Measurements from ENCODE around the gene CPLANE1. TPM values are rescaled to one million over a fixed set of nuclear protein-coding genes. Genes with fewer than 3 reads are reported as not detected.
"Not testable (repeated sequence)": the region's sequence is repeated elsewhere in the genome, so short reads cannot be mapped to it uniquely, and the experiment has no call there.

The CPLANE1 gene
- total RNA-seq: 10 to 100 TPM; 21.1 to 39.2 TPM

- H3K4me3 ChIP-seq: peak within 1 kb of the TSS; percentile 77 to 80
- intact Hi-C loops (cut with DNase I): no loop called here
- DNase-seq (peak; percentile 77 to 85 (median 80)), ATAC-seq (peak; percentile 94)
- H3K27me3 ChIP-seq: no peaks in the 10 kb centered on the region
- TF ChIP-seq POLR2A (IDR thresholded peaks at IDR 0.05): peak; percentile 85 to 91 (median 87)
- peak in 2 of 7 experiments; percentile 16 to 26 for TF ChIP-seq CTCF (IDR thresholded peaks at IDR 0.05)
- H3K9me3 ChIP-seq: no peaks in the 10 kb centered on the region
- WGBS, 2 donors: 1% methylated on average over 24 to 88 of the region's 88 CpGs
- H3K36me3 ChIP-seq (replicated peaks in 1 of 2; ENCODE audit: insufficient read depth in 1 of 2, low read depth in 2 of 2): no peaks in the 10 kb centered on the region
- peak within 1 kb of the TSS; percentile 77 to 92 (median 90) for H3K27ac ChIP-seq
- H3K4me1 ChIP-seq: peaks cover 28% of the 10 kb centered on the region
These were observed at the start of gene CPLANE1 for GRCh38 chr5:37248970-37249814. TSS of gene CPLANE1 (minus strand) at chr5:37249376. CDS start at chr5:37247698, 1,678 bp downstream.

GRCh38 chr5:37296313-37296712 lies 47.1 kb upstream of the CPLANE1 start:
- ATAC-seq; intact Hi-C loops (cut with DNase I); H3K27me3 ChIP-seq; H3K4me1 ChIP-seq; H3K27ac ChIP-seq; DNase-seq; H3K9me3 ChIP-seq; H3K4me3 ChIP-seq: not testable (repeated sequence)
- WGBS, 2 donors: 91 to 93% methylated on average over 7 of the region's 7 CpGs
- H3K36me3 ChIP-seq (replicated peaks in 1 of 2; ENCODE audit: insufficient read depth in 1 of 2, low read depth in 2 of 2): peaks cover 0 to 18% of the 10 kb centered on the region in 2 donors

- intact Hi-C loops (cut with DNase I): no loop called here
- Histone ChIP-seq H3K4me1 (no peaks in the 10 kb centered on the region), H3K4me3 (no peak overlapping the region), H3K9me3 (peaks cover 0 to 26% (median 0%) of the 10 kb centered on the region in 3 donors), H3K27ac (no peak overlapping the region), H3K36me3 (replicated peaks in 1 of 2; ENCODE audit: insufficient read depth in 1 of 2, low read depth in 2 of 2) (no peaks in the 10 kb centered on the region), H3K27me3 (no peaks in the 10 kb centered on the region)
- DNase-seq (no peak), ATAC-seq (no peak)
- TF ChIP-seq POLR2A (IDR thresholded peaks at IDR 0.05) (no peak), CTCF (IDR thresholded peaks at IDR 0.05) (no peak)
- 93 to 97% methylated on average over 4 to 5 of the region's 5 CpGs for WGBS, 2 donors
These were observed 34.1 kb upstream of the CPLANE1 start for GRCh38 chr5:37283214-37283820.

GRCh38 chr5:37275511-37275910 lies 26.3 kb upstream of the CPLANE1 start:
- no peak for DNase-seq
- Histone ChIP-seq H3K4me1 (no peaks in the 10 kb centered on the region), H3K27me3 (no peaks in the 10 kb centered on the region), H3K4me3 (no peak overlapping the region), H3K36me3 (replicated peaks in 1 of 2; ENCODE audit: insufficient read depth in 1 of 2, low read depth in 2 of 2) (no peaks in the 10 kb centered on the region), H3K9me3 (peaks cover 0 to 12% (median 0%) of the 10 kb centered on the region in 3 donors), H3K27ac (no peak overlapping the region)
- no peak for TF ChIP-seq POLR2A (IDR thresholded peaks at IDR 0.05)
- no peak for TF ChIP-seq CTCF (IDR thresholded peaks at IDR 0.05)
- intact Hi-C loops (cut with DNase I): no loop called here
- ATAC-seq: no peak
- WGBS, 2 donors: 86 to 88% methylated on average over 2 of the region's 2 CpGs

- Histone ChIP-seq H3K27me3 (no peaks in the 10 kb centered on the region), H3K4me1 (no peaks in the 10 kb centered on the region), H3K4me3 (no peak overlapping the region), H3K9me3 (no peaks in the 10 kb centered on the region), H3K36me3 (replicated peaks in 1 of 2; ENCODE audit: insufficient read depth in 1 of 2, low read depth in 2 of 2) (no peaks in the 10 kb centered on the region), H3K27ac (no peak overlapping the region)
- peak in 1 of 4 donors; percentile 16 for DNase-seq
- intact Hi-C loops (cut with DNase I): no loop called here
- TF ChIP-seq CTCF (IDR thresholded peaks at IDR 0.05): no peak
- TF ChIP-seq POLR2A (IDR thresholded peaks at IDR 0.05): no peak
- no peak for ATAC-seq
- 45 to 60% methylated on average over 1 of the region's 1 CpG for WGBS, 2 donors
These were observed 23.3 kb upstream of the CPLANE1 start for GRCh38 chr5:37272511-37272910.

- H3K36me3 ChIP-seq (replicated peaks in 1 of 2; ENCODE audit: insufficient read depth in 1 of 2, low read depth in 2 of 2); H3K9me3 ChIP-seq; H3K27ac ChIP-seq; H3K4me1 ChIP-seq; intact Hi-C loops (cut with DNase I); ATAC-seq; H3K27me3 ChIP-seq; H3K4me3 ChIP-seq; DNase-seq: not testable (repeated sequence)
These were observed 18.9 kb upstream of the CPLANE1 start for GRCh38 chr5:37268100-37268499.

Data from body of pancreas (tissue), 4 donors.